ENCODE measurements around the gene TBC1D13.

GRCh38 chr9:128774804-128775203 lies 12.2 kb upstream of the TBC1D13 start:
- TF ChIP-seq CTCF (IDR thresholded peaks at IDR 0.05) = no peak
- TF ChIP-seq EZH2 (IDR thresholded peaks at IDR 0.05; ENCODE audit: borderline replicate concordance, insufficient read depth, low read depth, low read length, poor library complexity, severe bottlenecking) = no peak

Measured in B cell (primary cell).